ACHN (cell line): ENCODE measurements around the gene JARID2.

Experiments used
- DNase-seq: peaks from one replicate; pipeline ENCODE4 v3.0.0-alpha.2; 2015
- in situ Hi-C: cut with HindIII; loops from 2 replicates; pipeline ENCODE4 v1.10.0; 2017; ENCODE audit warnings: low sequenced_read_pairs, low pct_ligation_motif_present, low pct_unique_long_range_greater_than_20kb

Gene JARID2

DNA sequence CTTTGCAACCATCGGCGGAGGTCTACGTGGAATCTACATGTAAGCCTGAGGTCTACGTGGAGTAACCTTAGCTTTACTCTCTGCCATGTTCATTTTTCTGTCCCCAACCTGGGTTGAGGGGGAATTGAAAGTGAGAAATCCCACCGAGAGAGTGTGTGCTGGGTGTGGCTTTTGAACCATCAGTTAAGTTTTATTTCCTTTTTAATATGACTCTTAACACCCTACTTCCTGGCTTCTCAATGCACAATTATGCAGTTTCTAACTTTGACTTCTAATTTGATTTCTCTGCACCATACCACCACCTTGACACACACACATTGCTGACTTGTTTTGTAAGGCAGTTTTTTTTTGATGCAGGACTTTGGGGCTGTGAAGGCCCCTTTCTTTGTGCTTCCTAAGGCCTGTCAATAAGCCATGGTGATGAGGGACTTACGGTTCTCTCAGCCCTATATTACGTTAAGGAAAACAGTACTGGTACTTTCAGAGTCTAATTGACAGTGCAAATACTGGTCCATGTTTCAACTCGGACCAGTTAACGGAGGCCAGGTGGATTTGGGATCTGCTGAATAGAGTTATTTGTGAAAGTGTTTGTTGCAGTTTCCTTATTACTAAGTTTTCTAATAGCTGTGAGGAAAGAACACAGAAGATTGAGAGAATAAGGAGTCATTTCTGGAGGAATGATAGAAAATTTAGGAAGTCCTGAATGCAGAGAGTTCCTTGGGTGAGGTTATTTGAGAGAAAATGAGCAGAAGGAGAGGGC lies 206.5 kb downstream of the JARID2 start:
- in situ Hi-C loops = no loop called here
- DNase-seq = no peak

DNA sequence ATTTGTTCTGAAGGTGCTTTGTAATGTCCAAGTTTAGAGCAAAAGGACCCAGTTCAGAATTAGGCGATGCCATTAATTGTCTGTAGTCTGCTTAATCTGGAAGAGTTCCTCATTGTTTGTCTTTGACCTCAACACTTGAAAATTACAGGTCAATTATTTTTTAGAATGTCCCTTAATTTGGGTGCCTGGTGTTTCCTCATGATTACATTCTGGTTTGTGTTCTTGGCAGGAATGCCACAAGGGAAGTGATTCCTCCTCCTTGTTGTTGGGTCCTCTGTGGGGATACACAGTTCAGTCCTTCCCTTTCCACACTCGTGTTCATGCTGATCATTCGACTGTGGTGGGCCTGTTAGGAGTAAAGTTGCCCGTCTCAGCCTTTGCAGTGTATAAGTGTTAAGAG lies 207.3 kb downstream of the JARID2 start:
- in situ Hi-C loops = no loop called here
- DNase-seq = no peak

DNA sequence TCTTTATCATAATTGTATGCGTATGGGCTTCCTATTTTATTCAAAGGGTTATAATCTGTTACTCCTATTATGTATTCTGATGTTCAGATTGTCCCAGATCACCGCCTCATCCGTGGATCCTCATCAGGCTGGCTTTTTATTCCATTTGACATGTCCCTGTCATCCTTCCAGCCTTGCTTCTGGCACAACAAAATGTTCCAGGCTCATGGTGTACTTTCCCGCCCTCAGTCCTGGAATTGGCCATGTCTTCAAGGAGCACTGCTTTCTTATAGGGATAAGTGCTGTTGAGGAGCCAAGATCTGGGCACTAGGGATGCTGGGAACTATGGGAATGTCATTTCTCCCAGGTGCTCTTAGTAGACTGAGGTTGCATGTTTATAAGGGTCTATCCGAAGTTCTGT lies 207.8 kb downstream of the JARID2 start:
- in situ Hi-C loops = no loop called here
- DNase-seq = no peak

DNA sequence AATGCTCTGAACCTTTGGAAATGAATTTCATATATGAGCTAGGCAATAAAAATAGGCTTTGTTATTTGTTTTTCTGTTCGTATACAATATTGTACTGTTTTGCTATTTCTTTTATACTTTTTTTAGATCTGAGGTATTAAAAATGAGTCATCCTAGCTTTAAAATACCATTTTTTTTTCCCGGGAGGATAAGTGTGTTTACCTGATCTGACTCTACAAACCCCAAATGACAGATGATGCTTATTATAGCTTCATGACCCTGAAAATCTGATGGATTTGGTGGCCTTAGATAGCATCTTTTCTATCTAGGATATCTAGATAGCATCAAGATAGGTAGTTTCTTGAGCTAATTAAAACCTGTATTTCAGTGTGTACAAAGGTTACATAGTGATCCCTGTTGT lies 210.6 kb downstream of the JARID2 start:
- DNase-seq = no peak
- in situ Hi-C loops = no loop called here

DNA sequence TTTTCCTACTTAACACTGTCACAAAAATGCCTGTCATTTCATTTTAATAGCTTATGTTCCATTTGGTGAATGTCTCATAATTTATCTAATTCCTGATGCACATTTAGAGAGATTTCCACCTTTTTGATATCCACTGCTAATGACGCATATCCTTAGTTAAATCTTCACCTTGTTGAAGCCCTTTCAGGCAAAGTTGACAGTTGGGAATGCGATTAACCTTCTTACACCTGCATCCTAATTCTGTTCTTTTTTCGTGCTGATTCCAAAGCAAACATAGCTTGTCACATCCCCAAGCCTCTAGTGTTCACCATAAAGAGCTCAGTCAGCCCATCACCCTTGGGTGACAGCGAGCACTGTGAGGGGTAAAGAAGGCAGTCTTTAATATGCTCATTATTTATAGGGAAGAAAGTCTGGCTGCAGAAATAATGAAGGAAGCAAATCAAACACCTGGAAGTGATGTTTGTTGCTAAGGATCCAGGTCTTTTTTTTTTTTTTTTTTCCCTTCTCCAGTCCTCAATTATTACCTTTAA lies 211.3 kb downstream of the JARID2 start:
- DNase-seq = no peak
- in situ Hi-C loops = no loop called here

DNA sequence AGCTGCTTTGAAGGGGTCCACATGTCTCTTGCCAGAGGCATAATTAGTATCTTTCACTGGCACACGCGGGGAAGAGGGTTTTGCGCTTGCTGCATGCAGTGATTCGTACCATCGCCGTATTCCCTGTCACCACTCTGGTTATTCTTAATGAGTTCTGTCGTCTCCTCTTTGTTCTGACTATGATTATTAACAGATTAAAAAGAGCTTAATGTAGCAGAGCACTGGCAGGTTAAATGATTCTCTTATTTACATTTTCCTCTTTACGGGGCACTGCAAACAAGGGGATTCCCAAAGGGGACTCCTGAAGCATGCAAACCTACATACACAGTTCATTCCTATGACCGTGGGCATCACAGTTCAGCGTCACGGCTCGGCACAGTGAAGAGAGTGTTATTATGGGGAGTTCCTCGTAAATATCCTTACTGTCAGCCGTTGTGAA lies 212.2 kb downstream of the JARID2 start:
- in situ Hi-C loops = no loop called here
- DNase-seq = no peak

DNA sequence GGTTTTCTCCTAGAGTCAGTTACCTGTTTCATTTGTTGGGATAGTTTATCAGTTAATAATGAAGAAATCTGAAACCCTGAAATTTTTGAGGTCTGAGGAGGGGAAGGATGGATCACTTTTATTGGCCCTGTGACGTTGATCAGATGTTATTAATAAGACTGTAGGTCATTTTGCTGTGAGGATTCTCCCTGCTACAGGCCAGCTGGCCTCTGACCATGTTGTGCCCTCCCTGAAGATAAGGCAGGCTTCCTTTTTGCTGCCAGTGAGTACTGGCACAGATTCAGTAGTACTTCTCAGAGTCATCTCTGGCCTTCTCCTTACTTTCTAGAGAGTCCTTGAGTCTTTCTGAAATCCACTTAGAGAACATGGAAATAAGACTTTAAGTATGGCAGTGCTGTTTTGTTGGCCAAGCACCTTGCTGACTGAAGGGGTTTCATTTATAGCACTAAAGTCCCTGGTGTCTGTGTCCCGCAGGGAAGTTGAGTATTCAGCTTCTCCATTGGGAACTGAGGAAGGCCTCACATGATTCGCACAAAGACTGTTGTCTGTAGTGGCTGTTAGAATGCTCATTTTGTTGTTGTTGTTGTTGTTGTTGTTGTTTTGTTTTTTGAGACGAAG lies 214.3 kb downstream of the JARID2 start:
- in situ Hi-C loops = no loop called here
- no peak for DNase-seq

DNA sequence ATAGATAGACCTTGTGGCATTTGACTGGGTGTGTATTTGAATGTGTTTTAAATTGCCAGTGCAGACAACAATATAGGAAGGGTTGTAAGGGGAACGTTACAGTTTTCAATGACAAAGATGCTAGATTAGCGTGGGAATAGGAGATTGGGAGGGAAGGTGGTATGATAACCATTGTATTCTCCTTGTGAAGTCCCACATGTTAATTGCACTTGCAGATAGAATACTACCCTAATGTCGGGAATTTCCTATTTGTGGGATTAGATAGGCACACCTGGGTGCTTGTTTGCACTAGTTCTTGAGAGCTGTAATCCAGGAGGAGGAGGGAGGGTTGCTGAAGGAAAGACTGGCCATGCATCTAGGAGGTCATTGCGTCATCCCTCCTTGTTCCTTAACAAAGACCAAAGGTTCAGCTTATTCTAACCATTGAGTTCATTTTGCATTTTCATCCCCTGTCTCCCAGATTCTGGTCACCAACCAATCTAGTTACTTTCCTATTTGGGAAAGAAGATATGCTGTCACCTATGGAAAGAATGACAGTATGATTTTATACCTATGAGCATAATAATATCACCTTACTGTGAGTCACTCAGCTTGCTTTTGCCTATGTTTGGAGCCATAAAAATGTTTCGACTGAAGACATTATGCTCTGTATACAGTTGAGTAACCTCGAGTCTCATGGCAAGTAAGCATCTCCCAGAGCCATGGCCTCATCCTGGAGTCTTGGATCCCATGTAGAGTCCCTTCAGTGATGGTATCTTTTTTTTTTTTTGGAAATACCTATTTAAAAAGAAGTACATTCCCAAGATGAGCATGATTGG lies 215.5 kb downstream of the JARID2 start:
- in situ Hi-C loops = no loop called here
- DNase-seq = no peak

DNA sequence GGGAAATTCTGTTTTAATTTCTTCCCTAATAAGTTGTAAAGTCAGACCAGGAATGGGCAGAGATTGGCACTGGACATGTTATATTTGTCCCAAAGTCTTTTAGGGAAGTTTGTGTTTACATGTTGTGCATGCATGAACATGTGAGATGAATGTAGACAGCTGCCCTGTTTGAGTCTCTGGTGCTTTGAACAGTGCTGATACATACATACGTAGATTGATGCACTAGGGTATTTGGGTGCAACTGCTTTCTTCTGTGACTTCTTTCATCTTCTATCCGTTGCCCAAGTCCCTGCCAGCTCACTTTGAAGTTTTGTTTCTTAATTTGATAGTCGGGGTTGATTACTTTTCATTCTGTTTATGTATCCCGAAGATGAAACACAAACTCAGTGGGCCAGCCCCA lies 216.4 kb downstream of the JARID2 start:
- in situ Hi-C loops = no loop called here

DNA sequence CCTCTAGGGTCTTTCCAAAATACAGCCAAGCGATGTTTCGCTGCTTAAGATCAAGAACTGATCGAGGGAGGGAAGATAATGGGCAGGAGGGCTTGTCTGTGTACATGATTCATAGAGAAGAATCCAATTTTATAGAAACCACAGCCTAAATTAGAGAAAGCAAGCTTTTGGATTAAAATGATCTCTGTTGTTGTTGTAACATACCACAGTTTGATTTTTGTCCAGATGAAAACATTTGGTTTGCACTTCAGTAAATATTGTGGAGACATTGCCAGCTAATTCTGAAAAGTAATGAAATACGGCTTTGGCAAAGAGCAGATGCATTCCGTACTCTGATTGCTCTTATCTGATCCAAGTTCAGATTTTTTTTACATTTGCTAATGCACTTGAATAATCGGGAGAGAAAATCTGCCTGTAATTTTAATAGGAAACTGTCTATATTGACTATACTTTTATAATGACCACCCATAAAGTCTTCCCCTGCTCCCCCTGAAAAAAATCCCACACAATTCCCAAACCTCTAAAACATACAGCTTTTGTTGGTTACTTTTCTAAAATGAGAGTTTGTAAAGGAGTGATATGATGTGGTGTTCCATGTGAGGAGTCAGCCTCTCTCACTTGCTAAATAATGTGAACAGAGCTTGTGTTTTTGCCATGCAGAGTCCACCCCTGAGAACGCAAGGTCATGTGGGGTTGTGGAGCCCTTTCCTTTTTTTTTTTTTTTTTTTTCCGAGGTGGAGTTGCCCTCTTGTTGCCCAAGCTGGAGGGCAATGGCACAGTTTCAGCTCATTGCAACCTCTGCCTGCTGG lies 217.1 kb downstream of the JARID2 start:
- no peak for DNase-seq
- in situ Hi-C loops = no loop called here

More for the DNA sequence above, 216.4 kb downstream of the JARID2 start:
- DNase-seq = no peak

DNA sequence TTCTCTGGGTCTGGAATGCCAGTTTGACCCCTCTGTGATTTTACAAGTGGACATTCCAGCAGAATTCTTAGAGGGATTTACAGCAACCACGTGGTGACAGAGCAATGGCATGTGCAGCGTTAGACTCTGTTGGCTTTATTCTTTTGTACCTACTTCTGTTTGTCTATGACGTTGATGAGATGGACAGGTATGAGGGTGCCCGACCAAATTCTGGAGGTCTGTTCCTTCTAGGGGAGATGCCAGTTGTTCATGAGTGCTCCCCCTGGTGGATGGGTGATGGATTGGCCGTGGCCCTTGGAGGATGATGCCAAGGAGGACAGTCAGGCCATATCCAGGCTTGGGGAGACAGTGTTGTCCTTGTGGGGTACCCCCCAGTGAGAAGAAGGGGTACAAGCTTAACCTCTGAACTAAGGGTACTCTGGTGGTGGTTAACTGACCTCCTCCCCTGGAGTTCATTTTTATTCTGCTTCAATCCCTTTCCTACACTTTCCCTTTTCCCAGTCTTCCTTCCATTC lies 218.4 kb downstream of the JARID2 start:
- in situ Hi-C loops = no loop called here
- peak; percentile 29 for DNase-seq

DNA sequence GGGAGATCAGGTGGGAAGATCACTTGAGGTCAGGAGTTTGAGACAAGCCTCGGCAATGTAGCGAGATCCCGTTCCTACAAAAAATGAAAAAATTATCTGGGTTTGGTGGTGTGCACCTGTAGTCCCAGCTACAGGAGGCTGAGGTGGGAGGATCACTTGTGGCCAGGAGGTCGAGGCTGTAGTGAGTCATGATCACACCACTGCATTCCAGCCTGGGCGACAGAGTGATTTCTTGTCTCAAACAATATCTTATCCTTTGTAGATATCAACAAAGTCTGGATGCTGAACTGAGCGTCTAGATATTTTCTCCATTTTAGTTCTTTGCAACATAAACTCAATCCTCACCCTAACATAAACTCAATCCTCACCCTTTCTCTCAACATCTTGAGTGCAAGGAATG lies 219.3 kb downstream of the JARID2 start:
- in situ Hi-C loops = no loop called here

DNA sequence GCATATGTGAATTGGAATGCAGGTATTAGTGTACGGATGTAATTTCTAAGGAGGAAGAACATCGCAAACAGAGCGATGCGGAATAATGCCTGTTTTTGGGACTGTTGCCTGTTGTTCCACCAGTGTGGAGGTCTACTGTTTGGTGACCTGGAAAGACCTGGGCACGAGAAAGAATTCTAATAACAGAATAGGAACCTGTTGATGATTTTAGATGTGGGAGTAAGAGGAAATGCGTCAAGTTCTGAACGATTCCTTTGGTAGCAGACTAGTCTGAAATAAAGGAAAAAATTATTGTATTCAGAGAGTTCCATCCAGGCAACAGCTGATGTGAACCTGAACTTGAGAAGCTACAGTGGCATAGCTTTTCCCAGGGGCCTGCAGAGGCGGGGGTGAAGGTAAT lies 224.9 kb downstream of the JARID2 start:
- in situ Hi-C loops = no loop called here
- no peak for DNase-seq

More for the DNA sequence above, 219.3 kb downstream of the JARID2 start:
- DNase-seq = no peak

DNA sequence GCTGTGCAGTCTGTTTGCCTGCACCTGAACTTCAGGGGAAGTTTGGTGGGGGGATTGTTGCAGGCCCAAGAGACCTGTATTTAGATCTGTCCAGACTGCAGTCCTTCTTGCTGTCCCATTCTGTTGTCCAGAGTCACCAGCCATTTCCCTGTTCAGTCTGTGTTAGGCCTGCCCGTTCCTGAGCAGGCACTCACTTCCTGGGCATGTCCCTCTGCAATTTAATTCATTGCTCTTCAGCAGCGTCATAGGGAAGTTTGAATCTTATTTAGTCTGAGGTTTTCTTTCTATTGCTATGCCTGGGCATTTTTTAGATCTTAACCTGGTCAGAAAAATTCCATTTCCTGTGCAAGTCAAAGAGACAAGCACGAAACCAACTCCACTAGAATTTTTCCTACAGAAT lies 226.8 kb downstream of the JARID2 start:
- no peak for DNase-seq
- in situ Hi-C loops = no loop called here

DNA sequence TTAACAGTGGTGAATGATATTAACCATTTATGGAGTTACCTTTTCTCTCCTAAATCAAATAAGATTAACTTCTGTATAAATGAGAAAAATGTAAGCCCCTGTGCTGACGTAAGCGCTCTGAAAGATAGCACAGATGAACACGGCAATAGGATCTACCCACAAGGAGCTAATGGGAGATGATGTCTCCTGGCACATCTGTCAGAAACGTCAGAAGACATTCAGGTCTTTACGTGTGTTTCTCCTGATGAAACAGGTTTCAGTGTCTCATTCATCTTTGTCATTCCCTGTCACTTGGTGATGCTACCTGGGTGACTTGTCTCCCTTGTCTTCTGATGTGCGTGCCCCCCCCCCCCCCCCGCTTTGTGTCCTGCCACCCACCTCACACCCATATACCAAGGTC lies 227.3 kb downstream of the JARID2 start:
- in situ Hi-C loops = no loop called here
- DNase-seq = no peak

DNA sequence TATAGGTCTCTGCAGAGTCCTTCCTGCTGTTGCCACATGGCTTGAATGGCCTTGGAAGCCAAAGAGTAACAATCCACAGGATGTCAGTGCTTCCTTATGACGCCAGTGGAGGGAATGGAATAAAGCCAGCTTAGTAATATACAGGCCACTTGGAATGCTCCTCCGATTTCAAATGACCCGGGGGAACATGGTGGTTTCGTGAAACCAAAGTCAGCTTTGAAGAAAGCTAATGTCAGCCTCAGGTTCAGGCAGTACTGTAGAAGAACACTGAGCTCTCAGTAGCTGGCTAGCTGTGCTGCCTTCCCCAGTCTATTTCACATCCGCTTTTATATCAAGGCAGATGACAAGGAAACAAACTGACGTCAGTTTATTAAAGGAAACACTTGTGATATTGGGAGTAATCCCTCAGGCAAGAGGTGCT lies 227.9 kb downstream of the JARID2 start:
- in situ Hi-C loops = no loop called here
- no peak for DNase-seq

DNA sequence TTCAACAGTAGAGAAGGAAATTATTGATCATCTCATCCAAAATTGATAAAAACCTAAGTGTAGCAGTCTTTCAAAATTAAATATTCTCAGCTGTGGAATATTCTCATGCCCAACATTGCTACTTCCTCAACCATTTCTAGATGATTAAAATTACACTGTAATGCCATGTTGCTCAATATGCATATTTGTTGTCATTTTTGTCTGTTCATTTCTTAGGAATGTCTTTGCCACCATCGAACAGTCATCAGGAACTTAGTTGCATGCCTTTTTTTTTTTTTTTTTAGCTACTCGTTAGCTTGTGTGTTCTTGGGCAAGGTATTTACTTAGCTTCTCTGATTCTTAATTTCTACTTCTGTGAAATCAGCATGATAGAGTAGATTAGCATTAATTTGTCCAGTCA lies 228.3 kb downstream of the JARID2 start:
- no peak for DNase-seq
- in situ Hi-C loops = no loop called here

DNA sequence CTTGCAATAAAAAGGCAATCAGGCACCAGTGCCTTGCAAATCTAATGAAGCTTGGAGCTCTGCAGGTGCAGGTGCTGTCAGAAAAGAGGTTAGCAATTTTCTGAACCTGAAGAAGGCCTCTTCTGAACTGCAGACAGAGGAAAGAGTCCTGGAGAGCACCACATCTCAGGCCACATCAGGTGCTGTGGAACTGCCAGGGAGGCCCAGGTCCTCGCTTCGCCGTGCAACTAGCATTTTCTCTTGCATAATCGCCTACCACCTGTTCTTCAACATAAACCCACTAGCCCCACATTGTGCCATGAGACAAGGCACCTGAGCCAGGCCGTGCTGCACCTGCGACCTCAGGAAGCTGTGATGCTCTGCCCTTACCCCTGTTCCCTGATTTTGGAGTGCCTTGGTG lies 229.4 kb downstream of the JARID2 start:
- in situ Hi-C loops = no loop called here

More for the DNA sequence above, 229.4 kb downstream of the JARID2 start:
- DNase-seq = no peak
